ENCODE results near the gene WDR93.

Gene WDR93

GRCh38 chr15:89664441-89665350 is 25.9 kb upstream of the WDR93 start:
- H3K4me3 ChIP-seq (ENCODE audit: low read length in 2 of 2) = peak overlapping the region in 1 of 2 donors; percentile 66
- H3K36me3 ChIP-seq (ENCODE audit: control insufficient read depth in 2 of 2, insufficient read depth in 2 of 2, low read length in 2 of 2) = no peaks in the 10 kb centered on the region
- H3K9me3 ChIP-seq (ENCODE audit: control insufficient read depth in 2 of 2, low read length in 2 of 2) = no peaks in the 10 kb centered on the region
- peak overlapping the region; percentile 71 to 76 for H3K9ac ChIP-seq (ENCODE audit: low read length in 2 of 2)
- H3K4me1 ChIP-seq (ENCODE audit: control insufficient read depth, insufficient read depth, low read length) = peaks cover 17% of the 10 kb centered on the region
- H3K27me3 ChIP-seq (ENCODE audit: control insufficient read depth in 1 of 2, insufficient read depth in 2 of 2, low read length in 2 of 2) = no peaks in the 10 kb centered on the region
- no peak overlapping the region for H3K27ac ChIP-seq (ENCODE audit: low read length)

DNA sequence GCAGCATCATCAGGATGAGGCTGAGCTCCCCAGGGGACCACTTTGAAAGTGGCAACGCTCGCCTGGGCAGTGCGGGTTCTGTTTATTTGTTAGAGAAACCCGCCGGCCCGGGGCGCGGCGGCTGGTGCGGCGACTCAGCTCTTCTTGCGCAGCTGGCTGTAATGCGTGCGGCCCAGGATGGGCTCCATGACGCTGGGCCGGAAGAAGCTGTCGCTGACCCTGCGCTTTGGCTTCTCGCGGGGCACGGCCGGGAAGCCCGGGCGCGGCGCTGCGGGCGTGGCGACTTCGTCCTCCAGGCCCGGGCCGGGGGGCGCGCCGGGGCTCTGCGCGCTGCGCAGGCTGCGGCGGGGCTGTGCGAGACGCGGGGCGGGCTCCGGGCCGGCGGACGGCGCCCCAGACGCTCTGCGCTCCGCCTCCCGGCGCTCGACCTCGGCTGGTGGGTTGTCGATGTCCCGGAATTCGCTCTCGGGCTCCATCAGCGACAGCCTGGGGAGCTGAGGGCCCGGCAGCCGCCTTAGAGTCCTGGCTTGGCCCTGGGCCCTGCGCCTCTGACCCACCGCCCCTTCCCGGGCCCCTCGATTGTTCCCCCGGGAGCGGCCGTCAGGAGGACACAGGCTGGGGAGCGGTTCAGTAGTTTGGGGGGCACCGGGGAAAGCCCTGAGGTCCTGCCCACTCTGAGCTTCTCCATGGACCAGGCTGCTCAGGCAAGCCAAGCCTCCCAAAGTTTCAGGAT is 25.0 kb upstream of the WDR93 start:
- Histone ChIP-seq H3K4me3 (ENCODE audit: low read length in 2 of 2) (peak overlapping the region; percentile 40 to 66), H3K9ac (ENCODE audit: low read length in 2 of 2) (peak overlapping the region; percentile 71 to 78)

DNA sequence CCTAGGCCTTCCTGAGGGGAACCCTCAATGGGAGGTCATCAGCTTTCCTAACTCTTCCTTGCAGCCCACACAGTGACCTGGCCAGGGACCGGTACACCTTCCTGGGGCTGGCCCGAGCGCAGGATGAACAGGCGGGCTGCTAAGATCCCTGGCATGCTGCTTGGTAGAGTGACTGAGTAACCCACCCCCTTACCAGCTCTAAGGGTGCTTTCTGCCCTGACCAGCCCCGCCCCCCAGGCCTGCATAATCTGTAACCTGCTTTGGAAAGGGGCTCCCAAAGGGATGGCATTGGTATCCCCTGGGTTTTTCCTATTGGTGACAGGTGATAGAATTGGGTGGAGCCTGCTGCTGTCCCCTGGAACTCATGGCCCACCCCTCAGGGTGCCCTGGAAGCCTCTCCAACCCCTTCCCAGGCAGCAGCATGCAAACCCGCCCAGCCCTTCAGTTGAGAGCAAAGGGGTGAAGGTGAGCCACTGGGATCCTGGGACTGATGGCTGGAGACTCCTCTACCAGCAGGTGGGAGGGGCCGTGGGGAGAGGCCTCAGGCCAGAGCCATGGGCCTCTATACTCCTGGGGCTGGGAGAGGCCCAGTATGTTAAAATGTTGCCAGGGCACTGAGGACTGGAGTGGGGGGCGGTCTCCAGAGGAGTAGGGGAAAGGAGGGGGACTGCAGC is 24.3 kb upstream of the WDR93 start:
- H3K9ac ChIP-seq (ENCODE audit: low read length in 2 of 2) = peak overlapping the region; percentile 71 to 78
- no peaks in the 10 kb centered on the region for H3K27me3 ChIP-seq (ENCODE audit: control insufficient read depth in 1 of 2, insufficient read depth in 2 of 2, low read length in 2 of 2)
- no peaks in the 10 kb centered on the region for H3K36me3 ChIP-seq (ENCODE audit: control insufficient read depth in 2 of 2, insufficient read depth in 2 of 2, low read length in 2 of 2)
- no peaks in the 10 kb centered on the region for H3K9me3 ChIP-seq (ENCODE audit: control insufficient read depth in 2 of 2, low read length in 2 of 2)
- peak overlapping the region; percentile 40 to 66 for H3K4me3 ChIP-seq (ENCODE audit: low read length in 2 of 2)
- H3K4me1 ChIP-seq (ENCODE audit: control insufficient read depth, insufficient read depth, low read length) = peaks cover 17% of the 10 kb centered on the region
- peak overlapping the region; percentile 78 for H3K27ac ChIP-seq (ENCODE audit: low read length)

More for the DNA sequence above, 25.0 kb upstream of the WDR93 start:
- Histone ChIP-seq H3K9me3 (ENCODE audit: control insufficient read depth in 2 of 2, low read length in 2 of 2) (no peaks in the 10 kb centered on the region), H3K4me1 (ENCODE audit: control insufficient read depth, insufficient read depth, low read length) (peaks cover 17% of the 10 kb centered on the region), H3K27me3 (ENCODE audit: control insufficient read depth in 1 of 2, insufficient read depth in 2 of 2, low read length in 2 of 2) (no peaks in the 10 kb centered on the region), H3K27ac (ENCODE audit: low read length) (peak overlapping the region; percentile 78), H3K36me3 (ENCODE audit: control insufficient read depth in 2 of 2, insufficient read depth in 2 of 2, low read length in 2 of 2) (no peaks in the 10 kb centered on the region)

DNA sequence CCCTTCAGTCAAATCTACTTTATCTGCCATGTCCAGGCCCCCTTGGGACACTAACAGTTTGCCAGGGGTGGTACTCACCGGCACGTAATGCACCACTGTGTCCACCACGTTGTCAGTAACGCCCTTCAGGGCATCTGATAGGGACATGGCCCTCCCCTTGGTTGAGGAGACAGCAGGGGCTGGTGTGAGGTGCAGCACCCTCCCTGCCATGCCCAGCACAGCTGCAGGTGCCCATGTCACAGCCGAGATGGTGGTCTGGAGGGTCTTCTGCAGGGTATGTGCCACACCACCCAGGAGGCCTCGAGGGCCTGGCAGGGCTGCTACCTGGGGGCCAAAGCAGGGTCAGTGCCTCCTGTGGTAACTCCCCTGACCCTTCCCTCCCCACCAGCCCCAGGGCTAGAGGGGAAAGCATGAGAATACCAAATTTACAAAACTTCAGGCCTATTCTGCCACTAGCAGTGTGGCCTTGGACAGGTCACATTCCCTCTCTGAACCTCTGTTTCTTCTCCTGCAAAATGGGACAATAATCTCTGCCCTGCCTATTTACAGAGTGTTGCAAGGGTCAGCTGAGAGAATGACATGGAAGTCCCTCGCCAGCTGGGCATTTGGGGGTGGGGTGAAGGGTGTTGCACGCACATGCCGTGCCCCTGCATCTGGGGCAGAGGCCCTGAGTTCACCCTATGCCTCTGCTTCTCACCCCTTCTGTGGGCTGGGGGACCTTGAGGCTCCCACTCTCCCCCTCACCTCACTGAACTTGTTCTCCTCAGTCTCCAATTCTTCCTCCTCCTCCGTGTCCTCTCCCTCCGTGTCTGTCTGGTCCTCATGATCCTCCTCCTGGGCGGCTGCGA is 23.5 kb upstream of the WDR93 start:
- Histone ChIP-seq H3K4me3 (ENCODE audit: low read length in 2 of 2) (no peak overlapping the region), H3K27me3 (ENCODE audit: control insufficient read depth in 1 of 2, insufficient read depth in 2 of 2, low read length in 2 of 2) (no peaks in the 10 kb centered on the region), H3K9me3 (ENCODE audit: control insufficient read depth in 2 of 2, low read length in 2 of 2) (no peaks in the 10 kb centered on the region), H3K4me1 (ENCODE audit: control insufficient read depth, insufficient read depth, low read length) (peaks cover 19% of the 10 kb centered on the region), H3K9ac (ENCODE audit: low read length in 2 of 2) (no peak overlapping the region), H3K36me3 (ENCODE audit: control insufficient read depth in 2 of 2, insufficient read depth in 2 of 2, low read length in 2 of 2) (no peaks in the 10 kb centered on the region), H3K27ac (ENCODE audit: low read length) (no peak overlapping the region)

DNA sequence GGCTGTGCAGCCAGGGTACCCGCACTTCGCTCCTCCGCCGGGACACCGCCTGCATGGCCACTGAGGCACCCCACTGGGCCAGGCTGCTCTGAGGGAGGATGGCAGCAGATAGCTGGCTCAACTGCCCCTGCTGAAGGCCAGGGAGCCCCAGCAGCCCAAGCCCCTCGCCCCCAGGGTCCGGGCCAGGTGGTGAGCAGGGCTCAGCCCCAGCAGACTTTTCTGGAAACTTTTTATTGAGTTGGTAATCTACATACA is 23.0 kb upstream of the WDR93 start:
- Histone ChIP-seq H3K27ac (ENCODE audit: low read length) (no peak overlapping the region), H3K9ac (ENCODE audit: low read length in 2 of 2) (no peak overlapping the region), H3K27me3 (ENCODE audit: control insufficient read depth in 1 of 2, insufficient read depth in 2 of 2, low read length in 2 of 2) (no peaks in the 10 kb centered on the region), H3K4me3 (ENCODE audit: low read length in 2 of 2) (no peak overlapping the region), H3K4me1 (ENCODE audit: control insufficient read depth, insufficient read depth, low read length) (peaks cover 17% of the 10 kb centered on the region), H3K9me3 (ENCODE audit: control insufficient read depth in 2 of 2, low read length in 2 of 2) (no peaks in the 10 kb centered on the region), H3K36me3 (ENCODE audit: control insufficient read depth in 2 of 2, insufficient read depth in 2 of 2, low read length in 2 of 2) (no peaks in the 10 kb centered on the region)

DNA sequence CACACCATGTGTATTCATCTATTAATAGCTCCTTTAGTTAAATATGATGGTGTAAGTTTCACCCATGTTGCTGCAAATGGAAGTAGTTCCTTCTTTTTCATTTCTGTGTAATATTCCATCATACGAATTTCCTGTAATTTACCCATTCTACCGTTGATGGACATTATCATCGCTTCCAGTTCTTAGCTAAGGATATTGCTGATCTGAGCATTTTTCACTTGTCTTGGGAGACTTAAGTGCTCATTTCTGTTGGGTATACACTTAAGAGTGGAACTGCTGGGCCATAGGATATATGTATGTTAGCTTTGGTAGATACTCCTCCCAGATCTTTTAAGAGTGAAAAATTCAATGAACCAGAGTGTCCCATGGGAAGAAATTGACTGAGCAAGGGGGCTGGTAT is 22.4 kb upstream of the WDR93 start:
- Histone ChIP-seq H3K9me3 (ENCODE audit: control insufficient read depth in 2 of 2, low read length in 2 of 2) (no peaks in the 10 kb centered on the region), H3K27ac (ENCODE audit: low read length) (no peak overlapping the region), H3K9ac (ENCODE audit: low read length in 2 of 2) (no peak overlapping the region), H3K4me1 (ENCODE audit: control insufficient read depth, insufficient read depth, low read length) (peaks cover 12% of the 10 kb centered on the region), H3K4me3 (ENCODE audit: low read length in 2 of 2) (no peak overlapping the region), H3K36me3 (ENCODE audit: control insufficient read depth in 2 of 2, insufficient read depth in 2 of 2, low read length in 2 of 2) (no peaks in the 10 kb centered on the region), H3K27me3 (ENCODE audit: control insufficient read depth in 1 of 2, insufficient read depth in 2 of 2, low read length in 2 of 2) (no peaks in the 10 kb centered on the region)

DNA sequence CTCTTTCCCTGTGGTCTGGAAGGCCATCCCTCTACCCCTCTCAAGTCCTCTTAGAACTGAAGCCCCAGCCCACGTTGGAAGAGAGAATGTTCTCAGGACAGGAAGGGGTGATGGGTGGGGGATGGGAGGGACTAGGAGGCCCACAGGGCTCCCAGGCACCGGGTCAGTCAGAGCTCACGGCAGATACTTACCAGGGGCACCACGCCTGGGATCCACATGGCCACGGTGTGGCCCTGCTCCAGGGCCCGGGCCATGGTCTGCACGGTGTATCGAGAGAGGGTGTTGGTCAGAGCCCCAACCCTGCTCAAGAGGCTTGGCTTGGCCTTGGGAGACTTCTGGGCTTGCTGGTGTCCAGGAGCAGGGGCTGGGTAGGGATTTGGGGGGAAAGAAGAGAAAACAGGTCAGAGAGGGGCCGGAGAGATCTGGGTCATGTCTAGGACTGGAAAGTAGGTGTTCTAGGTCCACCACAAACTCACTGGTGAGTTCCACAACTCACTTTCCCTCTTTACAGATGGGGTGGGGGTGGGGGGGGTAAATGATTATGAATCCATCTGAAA is 21.2 kb upstream of the WDR93 start:
- Histone ChIP-seq H3K27ac (ENCODE audit: low read length) (no peak overlapping the region), H3K4me3 (ENCODE audit: low read length in 2 of 2) (no peak overlapping the region), H3K4me1 (ENCODE audit: control insufficient read depth, insufficient read depth, low read length) (peaks cover 11% of the 10 kb centered on the region), H3K9me3 (ENCODE audit: control insufficient read depth in 2 of 2, low read length in 2 of 2) (no peaks in the 10 kb centered on the region), H3K9ac (ENCODE audit: low read length in 2 of 2) (no peak overlapping the region), H3K36me3 (ENCODE audit: control insufficient read depth in 2 of 2, insufficient read depth in 2 of 2, low read length in 2 of 2) (no peaks in the 10 kb centered on the region), H3K27me3 (ENCODE audit: control insufficient read depth in 1 of 2, insufficient read depth in 2 of 2, low read length in 2 of 2) (no peaks in the 10 kb centered on the region)

GRCh38 chr15:89669941-89670340 is 20.7 kb upstream of the WDR93 start:
- Histone ChIP-seq H3K36me3 (ENCODE audit: control insufficient read depth in 2 of 2, insufficient read depth in 2 of 2, low read length in 2 of 2) (no peaks in the 10 kb centered on the region), H3K4me3 (ENCODE audit: low read length in 2 of 2) (no peak overlapping the region), H3K27me3 (ENCODE audit: control insufficient read depth in 1 of 2, insufficient read depth in 2 of 2, low read length in 2 of 2) (no peaks in the 10 kb centered on the region), H3K27ac (ENCODE audit: low read length) (no peak overlapping the region), H3K4me1 (ENCODE audit: control insufficient read depth, insufficient read depth, low read length) (peaks cover 9% of the 10 kb centered on the region), H3K9ac (ENCODE audit: low read length in 2 of 2) (no peak overlapping the region), H3K9me3 (ENCODE audit: control insufficient read depth in 2 of 2, low read length in 2 of 2) (no peaks in the 10 kb centered on the region)

- H3K36me3 ChIP-seq (ENCODE audit: control insufficient read depth in 2 of 2, insufficient read depth in 2 of 2, low read length in 2 of 2) = no peaks in the 10 kb centered on the region
- H3K9ac ChIP-seq (ENCODE audit: low read length in 2 of 2) = no peak overlapping the region
- no peak overlapping the region for H3K27ac ChIP-seq (ENCODE audit: low read length)
- no peaks in the 10 kb centered on the region for H3K27me3 ChIP-seq (ENCODE audit: control insufficient read depth in 1 of 2, insufficient read depth in 2 of 2, low read length in 2 of 2)
- peaks cover 3% of the 10 kb centered on the region for H3K4me1 ChIP-seq (ENCODE audit: control insufficient read depth, insufficient read depth, low read length)
- H3K9me3 ChIP-seq (ENCODE audit: control insufficient read depth in 2 of 2, low read length in 2 of 2) = no peaks in the 10 kb centered on the region
- H3K4me3 ChIP-seq (ENCODE audit: low read length in 2 of 2) = no peak overlapping the region
Observed at GRCh38 chr15:89670971-89671560, 19.5 kb upstream of the WDR93 start.

GRCh38 chr15:89671687-89672086 is 18.9 kb upstream of the WDR93 start:
- Histone ChIP-seq H3K27me3 (ENCODE audit: control insufficient read depth in 1 of 2, insufficient read depth in 2 of 2, low read length in 2 of 2) (no peaks in the 10 kb centered on the region), H3K36me3 (ENCODE audit: control insufficient read depth in 2 of 2, insufficient read depth in 2 of 2, low read length in 2 of 2) (no peaks in the 10 kb centered on the region), H3K9me3 (ENCODE audit: control insufficient read depth in 2 of 2, low read length in 2 of 2) (no peaks in the 10 kb centered on the region), H3K27ac (ENCODE audit: low read length) (no peak overlapping the region), H3K4me1 (ENCODE audit: control insufficient read depth, insufficient read depth, low read length) (peaks cover 3% of the 10 kb centered on the region), H3K4me3 (ENCODE audit: low read length in 2 of 2) (no peak overlapping the region), H3K9ac (ENCODE audit: low read length in 2 of 2) (no peak overlapping the region)
